Stimulated activated memory B cell treated with anti-CD40 and anti-IgM and Interleukin-4, amounts not matched to agents 10 μg/mL and 1 μg/mL and 100 μg/mL, for 72 hours (primary cell): ENCODE results near the gene PPP1R9B.

Experiments
- ATAC-seq: fragments of 150-1000 bp; cut with Tn5 transposase; 2 replicates; pipeline ENCODE4 v1.10.0; 2021
- H3K27ac Mint-ChIP-seq: one replicate; pipeline ENCODE4 v1.8.0; 2022; ENCODE audit warnings: mild to moderate bottlenecking, mixed read lengths
- H3K27me3 Mint-ChIP-seq: one replicate; pipeline ENCODE4 v1.8.0; 2022; ENCODE audit warnings: mixed read lengths
- H3K36me3 Mint-ChIP-seq: one replicate; pipeline ENCODE4 v1.8.0; 2022; ENCODE audit warnings: mixed read lengths
- H3K4me1 Mint-ChIP-seq: one replicate; pipeline ENCODE4 v1.8.0; 2022; ENCODE audit warnings: mixed read lengths
- H3K4me3 Mint-ChIP-seq: one replicate; pipeline ENCODE4 v1.8.0; 2022; ENCODE audit warnings: mild to moderate bottlenecking, moderate library complexity, mixed read lengths
- H3K9me3 Mint-ChIP-seq: one replicate; pipeline ENCODE4 v1.8.0; 2022; ENCODE audit warnings: mixed read lengths

PPP1R9B gene

DNA sequence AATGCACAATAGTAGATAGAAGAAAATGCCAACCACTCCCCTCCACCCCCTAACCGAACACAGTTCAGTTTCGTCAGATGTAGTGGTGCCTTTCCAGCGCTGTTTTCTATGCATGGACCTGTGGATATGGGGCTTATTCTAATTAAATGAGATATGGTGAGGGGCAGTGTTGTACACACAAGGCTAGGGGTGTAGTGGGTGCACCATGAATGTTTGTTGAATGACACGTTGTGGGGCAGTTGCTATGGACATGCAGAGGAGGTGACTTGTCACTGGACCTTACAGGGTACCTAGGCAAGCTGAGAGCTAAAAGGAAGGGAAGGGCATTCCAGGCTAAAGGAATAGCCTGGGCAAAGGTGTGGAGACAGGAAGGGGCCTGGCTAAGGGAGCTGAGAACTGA is 51.9 kb downstream of the PPP1R9B start:
- no peak overlapping the region for H3K27ac Mint-ChIP-seq
- H3K4me1 Mint-ChIP-seq, result peaks cover 39% of the 10 kb centered on the region
- H3K36me3 Mint-ChIP-seq, result peaks cover 16% of the 10 kb centered on the region
- no peaks in the 10 kb centered on the region for H3K9me3 Mint-ChIP-seq
- no peak overlapping the region for H3K4me3 Mint-ChIP-seq
- no peak for ATAC-seq
- H3K27me3 Mint-ChIP-seq, result no peaks in the 10 kb centered on the region

DNA sequence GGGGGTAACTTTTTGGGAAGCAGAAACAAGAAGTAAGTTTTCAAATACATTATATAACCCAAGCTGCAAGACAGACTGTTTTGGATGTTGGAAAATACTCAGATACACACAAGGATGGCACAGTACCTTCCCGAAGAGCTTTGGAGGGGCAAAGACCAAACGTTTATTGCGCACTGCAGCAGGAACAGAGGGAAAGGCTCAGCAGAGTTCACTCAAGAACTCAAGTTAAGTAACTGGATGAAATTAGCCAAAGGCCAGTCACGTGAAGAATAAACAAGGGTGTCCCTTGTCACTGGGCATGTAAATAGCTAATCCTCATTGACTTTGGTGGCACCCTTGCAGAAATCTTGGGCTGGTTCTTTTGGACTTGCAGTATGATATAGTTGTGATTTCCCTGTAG is 52.6 kb downstream of the PPP1R9B start:
- Mint-ChIP-seq H3K36me3 (peaks cover 16% of the 10 kb centered on the region), H3K9me3 (no peaks in the 10 kb centered on the region), H3K4me1 (peaks cover 39% of the 10 kb centered on the region), H3K27ac (no peak overlapping the region), H3K4me3 (no peak overlapping the region), H3K27me3 (no peaks in the 10 kb centered on the region)
- no peak for ATAC-seq

DNA sequence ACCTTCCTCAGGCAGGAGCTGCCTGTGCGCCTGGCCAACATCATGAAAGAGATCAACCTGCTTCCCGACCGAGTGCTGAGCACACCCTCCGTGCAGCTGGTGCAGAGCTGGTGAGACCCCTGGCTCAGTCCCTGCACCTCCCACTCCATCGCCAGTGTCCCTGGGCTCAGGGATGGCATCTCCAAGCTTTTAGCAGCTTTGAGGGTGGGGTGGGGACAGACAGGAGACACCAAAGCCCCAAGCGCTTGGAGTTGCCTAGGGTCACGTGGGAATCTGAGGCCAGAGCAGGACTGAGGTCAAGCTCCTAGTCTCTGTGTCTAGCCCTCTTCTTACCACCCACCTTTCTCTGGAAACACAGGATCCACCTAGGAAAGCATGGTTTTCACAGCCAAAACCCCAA is 53.0 kb downstream of the PPP1R9B start:
- no peak overlapping the region for H3K4me3 Mint-ChIP-seq
- peaks cover 39% of the 10 kb centered on the region for H3K4me1 Mint-ChIP-seq
- no peaks in the 10 kb centered on the region for H3K27me3 Mint-ChIP-seq
- no peak overlapping the region for H3K27ac Mint-ChIP-seq
- peaks cover 16% of the 10 kb centered on the region for H3K36me3 Mint-ChIP-seq
- no peak for ATAC-seq
- H3K9me3 Mint-ChIP-seq, result no peaks in the 10 kb centered on the region

DNA sequence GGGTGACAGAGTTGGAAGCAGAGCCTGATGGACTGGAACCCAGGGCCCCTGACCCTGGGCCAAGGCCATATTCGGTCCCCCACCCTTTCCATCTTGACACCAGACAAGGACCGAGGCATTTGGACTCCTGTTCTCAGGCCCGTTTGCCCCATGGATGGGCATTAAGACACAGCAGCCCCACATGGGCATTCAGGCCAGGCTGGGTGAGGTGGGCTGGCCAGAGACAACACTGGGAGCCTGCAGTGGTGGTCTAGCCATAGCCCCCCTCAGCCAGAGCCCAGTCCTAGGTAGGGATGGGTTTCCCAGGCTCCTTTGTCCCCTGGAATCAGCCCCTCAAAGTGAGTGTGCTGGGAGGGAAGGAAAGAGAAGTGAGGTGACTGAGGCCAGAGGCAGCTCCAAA is 53.7 kb downstream of the PPP1R9B start:
- no peak overlapping the region for H3K27ac Mint-ChIP-seq
- H3K4me3 Mint-ChIP-seq, result no peak overlapping the region
- ATAC-seq, result no peak
- H3K4me1 Mint-ChIP-seq, result peaks cover 39% of the 10 kb centered on the region
- H3K27me3 Mint-ChIP-seq, result no peaks in the 10 kb centered on the region
- no peaks in the 10 kb centered on the region for H3K9me3 Mint-ChIP-seq
- H3K36me3 Mint-ChIP-seq, result peaks cover 16% of the 10 kb centered on the region

DNA sequence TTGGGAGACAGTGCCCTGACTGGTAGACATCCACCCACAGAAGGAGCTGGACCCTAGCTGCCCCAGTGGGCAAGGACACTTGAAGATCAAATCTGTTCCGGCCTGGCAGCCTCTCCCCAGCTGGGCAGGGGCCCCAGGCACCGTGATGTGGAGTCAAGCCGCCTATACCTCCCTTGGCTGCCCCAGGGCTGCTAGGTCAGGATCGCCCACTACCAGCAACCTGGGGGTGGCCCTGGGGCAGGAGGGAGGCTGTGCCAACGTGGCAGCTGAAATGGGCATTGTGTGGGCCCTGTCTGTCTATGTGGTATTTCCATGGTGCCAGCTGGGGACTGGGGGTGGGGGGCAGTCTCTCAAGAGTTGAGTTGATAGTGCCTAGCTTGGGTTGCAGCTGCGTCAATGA is 54.4 kb downstream of the PPP1R9B start:
- peaks cover 16% of the 10 kb centered on the region for H3K36me3 Mint-ChIP-seq
- H3K27me3 Mint-ChIP-seq, result no peaks in the 10 kb centered on the region
- no peaks in the 10 kb centered on the region for H3K9me3 Mint-ChIP-seq
- ATAC-seq, result no peak
- H3K27ac Mint-ChIP-seq, result peak overlapping the region; percentile 87
- peaks cover 39% of the 10 kb centered on the region for H3K4me1 Mint-ChIP-seq
- peak overlapping the region; percentile 96 for H3K4me3 Mint-ChIP-seq

DNA sequence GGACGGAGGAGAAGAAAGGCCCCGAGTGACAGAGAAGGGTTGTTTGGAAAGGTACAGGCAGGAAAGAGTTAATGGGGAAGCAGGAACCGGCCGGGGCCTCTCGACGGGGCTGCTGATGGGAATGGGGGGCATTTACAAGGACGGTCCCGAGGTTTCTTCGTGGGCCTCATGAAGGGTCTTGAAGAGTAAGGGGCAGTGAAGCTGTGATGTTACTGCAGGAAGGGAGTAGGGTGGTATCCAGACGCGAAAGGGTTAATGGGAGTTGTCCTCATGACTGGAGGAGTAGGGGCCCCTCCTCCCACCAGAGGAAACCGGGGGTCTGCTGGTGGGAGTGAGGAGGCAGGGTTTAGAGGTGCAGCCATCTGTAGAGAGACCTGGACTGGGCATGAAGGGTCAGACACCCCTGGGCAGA is 54.8 kb downstream of the PPP1R9B start:
- peaks cover 16% of the 10 kb centered on the region for H3K36me3 Mint-ChIP-seq
- peak overlapping the region; percentile 87 for H3K27ac Mint-ChIP-seq
- peak overlapping the region; percentile 96 for H3K4me3 Mint-ChIP-seq
- H3K4me1 Mint-ChIP-seq, result peaks cover 39% of the 10 kb centered on the region
- no peak for ATAC-seq
- H3K9me3 Mint-ChIP-seq, result no peaks in the 10 kb centered on the region
- no peaks in the 10 kb centered on the region for H3K27me3 Mint-ChIP-seq

DNA sequence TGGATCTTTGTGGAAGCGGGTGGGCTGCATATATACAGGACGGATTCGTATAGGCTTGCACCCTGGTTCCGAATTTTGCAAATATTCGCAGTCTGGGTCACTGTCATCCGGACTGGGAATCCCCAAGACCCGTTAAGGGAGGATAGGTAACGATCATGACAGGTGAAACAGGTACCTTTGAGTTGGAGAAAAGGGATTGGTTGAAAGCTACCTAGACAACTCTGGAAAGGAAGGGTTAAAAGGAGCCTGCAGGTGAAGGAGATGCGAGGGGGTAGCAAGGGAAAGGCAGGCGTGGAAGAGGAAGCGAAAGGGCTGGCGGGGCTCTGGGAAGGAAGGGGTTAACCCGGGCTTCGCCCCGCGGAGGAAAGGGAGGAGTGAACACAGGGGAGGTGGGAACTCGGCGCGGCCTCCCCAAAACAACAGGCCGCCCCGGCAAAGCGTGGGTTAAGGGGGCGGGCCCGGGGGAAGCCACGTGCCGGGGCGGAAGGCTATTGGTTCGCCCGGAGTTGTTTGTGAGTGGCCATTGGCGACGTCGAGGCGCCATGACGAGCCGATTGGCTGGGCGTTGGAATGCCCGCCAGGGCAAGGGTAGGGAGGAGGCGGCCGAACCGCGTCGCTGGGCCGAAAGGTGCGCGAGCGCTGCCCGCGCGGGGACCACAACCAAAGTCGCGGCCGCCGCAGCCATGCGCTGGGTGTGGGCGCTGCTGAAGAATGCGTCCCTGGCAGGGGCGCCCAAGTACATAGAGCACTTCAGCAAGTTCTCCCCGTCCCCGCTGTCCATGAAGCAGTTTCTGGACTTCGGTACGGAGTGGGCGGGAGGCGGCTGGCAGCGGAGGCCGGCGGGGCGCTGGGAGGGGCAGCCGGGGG is 55.5 kb downstream of the PPP1R9B start, which contains the start of gene PDK2:
Gene PDK2 (plus strand): TSS at position 599 of the 867 bp plus-strand sequence. CDS start 85 bp downstream, at position 684.
- peak; percentile 97 for ATAC-seq
- peak within 1 kb of the TSS; percentile 87 for H3K27ac Mint-ChIP-seq
- no peaks in the 10 kb centered on the region for H3K9me3 Mint-ChIP-seq
- H3K27me3 Mint-ChIP-seq, result no peaks in the 10 kb centered on the region
- peaks cover 38% of the 10 kb centered on the region for H3K4me1 Mint-ChIP-seq
- peak within 1 kb of the TSS; percentile 96 for H3K4me3 Mint-ChIP-seq
- peaks cover 15% of the 10 kb centered on the region for H3K36me3 Mint-ChIP-seq

DNA sequence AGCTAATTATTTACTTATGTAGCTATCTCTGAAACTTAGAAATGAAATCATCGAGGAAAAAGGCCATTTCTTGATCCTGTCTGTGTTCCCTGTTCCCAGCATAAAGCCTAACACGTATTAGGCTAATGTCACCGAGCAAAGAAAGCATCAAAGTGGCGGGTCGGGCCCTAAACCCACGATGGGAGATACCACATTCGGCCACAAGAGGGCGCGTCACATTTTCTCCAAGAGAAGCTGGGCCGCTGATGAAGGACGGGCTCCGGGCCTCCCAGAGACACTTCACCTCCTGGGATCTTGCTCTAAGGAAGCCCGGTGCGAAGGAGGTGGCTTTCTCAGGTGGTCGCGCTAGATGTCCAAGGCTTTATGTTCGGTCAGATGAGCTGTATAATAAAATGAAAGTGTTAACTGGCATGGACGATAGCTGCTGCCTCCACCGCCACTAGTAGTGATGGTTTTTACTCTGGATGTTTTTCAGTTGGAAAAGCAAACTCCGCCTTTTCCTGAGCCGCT is 56.2 kb downstream of the PPP1R9B start:
- ATAC-seq, result peak; percentile 67
- Mint-ChIP-seq H3K4me1 (peaks cover 33% of the 10 kb centered on the region), H3K27ac (peak overlapping the region; percentile 87), H3K36me3 (peaks cover 13% of the 10 kb centered on the region), H3K9me3 (no peaks in the 10 kb centered on the region), H3K4me3 (peak overlapping the region; percentile 96), H3K27me3 (no peaks in the 10 kb centered on the region)

DNA sequence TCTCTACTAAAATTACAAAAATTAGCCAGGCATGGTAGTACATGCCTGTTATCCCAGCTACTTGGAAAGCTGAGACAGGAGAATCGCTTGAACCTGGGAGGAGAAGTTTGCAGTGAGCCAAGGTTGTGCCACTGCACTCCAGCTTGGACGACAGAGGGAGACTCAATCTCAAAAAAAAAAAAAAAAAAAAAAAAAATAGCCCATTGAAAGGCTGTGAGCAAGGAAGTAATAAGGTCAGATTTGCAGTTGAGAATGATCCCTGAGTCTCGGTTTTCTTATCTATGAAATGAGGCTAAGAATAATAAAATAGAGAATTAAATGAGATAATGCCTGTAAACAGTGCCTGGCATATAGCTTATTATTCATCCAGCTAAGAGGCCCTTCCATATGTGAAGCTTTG is 56.7 kb downstream of the PPP1R9B start:
- Mint-ChIP-seq H3K4me3 (no peak overlapping the region), H3K9me3 (no peaks in the 10 kb centered on the region), H3K27me3 (no peaks in the 10 kb centered on the region), H3K27ac (peak overlapping the region; percentile 87), H3K36me3 (peaks cover 16% of the 10 kb centered on the region), H3K4me1 (peaks cover 33% of the 10 kb centered on the region)
- ATAC-seq, result no peak

DNA sequence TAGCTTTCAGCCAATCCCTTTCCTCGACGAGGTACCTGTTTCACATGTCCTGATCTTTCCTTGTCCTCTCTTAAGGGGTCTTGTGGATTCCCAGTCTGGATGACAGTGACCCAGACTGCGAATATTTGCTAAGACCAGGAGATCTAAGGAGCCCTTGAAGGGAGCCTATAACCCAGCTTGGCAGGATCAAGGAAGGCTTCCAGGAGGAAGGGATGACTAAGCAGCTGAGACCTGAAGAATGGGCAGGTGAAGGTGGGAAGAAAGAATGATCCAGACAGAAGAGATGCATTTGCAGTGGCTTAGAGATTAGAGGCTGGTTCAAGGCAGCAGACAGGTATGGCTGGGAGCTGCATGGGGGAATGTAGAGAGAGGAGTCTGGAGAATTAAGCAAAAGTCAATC is 57.2 kb downstream of the PPP1R9B start:
- no peaks in the 10 kb centered on the region for H3K9me3 Mint-ChIP-seq
- peaks cover 12% of the 10 kb centered on the region for H3K36me3 Mint-ChIP-seq
- ATAC-seq, result no peak
- H3K4me3 Mint-ChIP-seq, result no peak overlapping the region
- peaks cover 33% of the 10 kb centered on the region for H3K4me1 Mint-ChIP-seq
- H3K27me3 Mint-ChIP-seq, result no peaks in the 10 kb centered on the region
- no peak overlapping the region for H3K27ac Mint-ChIP-seq

DNA sequence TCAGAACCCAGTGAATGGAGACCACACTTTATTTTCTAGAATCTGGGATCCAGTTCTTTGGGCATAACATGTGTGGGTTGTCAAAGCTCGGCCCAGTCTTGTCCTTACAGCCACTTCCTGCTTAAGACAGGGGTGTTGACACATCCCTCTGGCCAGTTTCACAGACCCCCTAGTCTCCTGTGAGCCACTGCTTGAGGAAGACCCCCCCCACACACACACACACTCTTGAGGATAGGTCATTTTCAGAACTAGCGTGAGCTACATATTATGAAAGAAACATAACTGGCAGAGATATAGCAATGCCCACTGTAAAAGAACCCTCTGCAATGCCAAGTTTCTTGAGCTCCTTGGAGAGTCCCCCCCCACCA is 58.6 kb downstream of the PPP1R9B start:
- ATAC-seq, result no peak
- Mint-ChIP-seq H3K9me3 (no peaks in the 10 kb centered on the region), H3K4me1 (peaks cover 29% of the 10 kb centered on the region), H3K36me3 (peaks cover 10% of the 10 kb centered on the region), H3K4me3 (no peak overlapping the region), H3K27me3 (no peaks in the 10 kb centered on the region), H3K27ac (no peak overlapping the region)

DNA sequence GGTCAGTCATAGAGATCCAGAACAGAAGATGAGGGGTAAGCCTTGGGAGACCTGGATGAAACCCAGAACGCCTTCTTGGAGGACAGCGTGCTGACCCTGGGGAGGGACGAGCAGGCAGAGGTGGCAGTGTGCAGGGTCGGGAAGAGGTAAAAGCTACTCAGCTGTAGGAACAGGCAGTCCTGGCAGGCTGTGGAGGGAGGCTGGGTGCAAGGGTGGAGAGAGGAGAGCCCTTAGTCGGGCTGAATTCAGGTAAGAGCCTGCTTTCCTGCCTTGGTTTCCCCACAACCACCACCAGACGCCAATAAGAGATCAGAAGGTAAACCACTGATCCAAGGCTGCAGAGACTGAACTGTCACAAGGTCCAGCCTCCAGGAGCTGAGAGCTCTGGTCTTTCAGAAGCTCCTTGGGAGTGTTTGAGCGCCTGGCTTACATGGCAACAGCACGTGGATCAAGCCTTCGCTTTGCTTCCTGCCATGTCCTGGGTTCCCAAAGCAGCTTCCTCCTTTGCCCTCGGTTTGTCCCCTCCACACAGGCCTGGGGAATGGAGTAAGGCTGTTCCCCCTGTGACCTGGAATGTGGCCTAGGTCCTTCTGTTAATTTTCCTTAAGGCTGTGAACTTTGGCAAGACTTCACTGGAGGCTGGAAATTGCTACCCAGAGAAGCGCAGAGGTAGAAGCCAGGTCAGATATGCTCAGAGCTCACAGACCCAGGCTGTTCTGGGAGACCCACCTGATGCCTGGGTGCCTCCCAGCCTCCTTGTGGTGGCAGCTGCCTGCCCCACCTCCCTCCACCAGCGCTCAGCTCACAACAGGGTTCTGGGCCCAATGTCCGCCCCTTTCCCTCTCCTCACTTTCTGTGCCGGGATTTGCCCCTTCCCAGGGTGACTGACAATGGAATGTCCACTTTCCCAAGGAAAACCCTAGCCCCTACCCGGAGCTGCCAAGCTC is 59.2 kb downstream of the PPP1R9B start:
- Mint-ChIP-seq H3K4me1 (peaks cover 22% of the 10 kb centered on the region), H3K36me3 (peaks cover 10% of the 10 kb centered on the region), H3K9me3 (no peaks in the 10 kb centered on the region), H3K27me3 (no peaks in the 10 kb centered on the region), H3K27ac (no peak overlapping the region), H3K4me3 (no peak overlapping the region)
- ATAC-seq, result no peak

DNA sequence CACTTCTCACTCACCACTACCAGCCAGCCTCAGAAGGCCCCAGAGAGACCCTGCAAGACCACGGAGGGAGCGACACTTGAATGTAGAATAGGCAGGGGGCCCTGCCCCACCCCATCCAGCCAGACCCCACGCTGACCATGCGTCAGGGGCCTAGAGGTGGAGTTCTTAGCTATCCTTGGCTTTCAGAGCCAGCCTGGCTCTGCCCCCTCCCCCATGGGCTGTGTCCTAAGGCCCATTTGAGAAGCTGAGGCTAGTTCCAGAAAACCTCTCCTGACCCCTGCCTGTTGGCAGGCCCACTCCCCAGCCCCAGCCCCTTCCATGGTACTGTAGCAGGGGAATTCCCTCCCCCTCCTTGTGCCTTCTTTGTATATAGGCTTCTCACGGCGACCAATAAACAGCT is 60.4 kb downstream of the PPP1R9B start:
- Mint-ChIP-seq H3K36me3 (peaks cover 10% of the 10 kb centered on the region), H3K4me1 (peaks cover 11% of the 10 kb centered on the region), H3K9me3 (no peaks in the 10 kb centered on the region), H3K27me3 (no peaks in the 10 kb centered on the region), H3K27ac (no peak overlapping the region), H3K4me3 (no peak overlapping the region)
- ATAC-seq, result no peak

DNA sequence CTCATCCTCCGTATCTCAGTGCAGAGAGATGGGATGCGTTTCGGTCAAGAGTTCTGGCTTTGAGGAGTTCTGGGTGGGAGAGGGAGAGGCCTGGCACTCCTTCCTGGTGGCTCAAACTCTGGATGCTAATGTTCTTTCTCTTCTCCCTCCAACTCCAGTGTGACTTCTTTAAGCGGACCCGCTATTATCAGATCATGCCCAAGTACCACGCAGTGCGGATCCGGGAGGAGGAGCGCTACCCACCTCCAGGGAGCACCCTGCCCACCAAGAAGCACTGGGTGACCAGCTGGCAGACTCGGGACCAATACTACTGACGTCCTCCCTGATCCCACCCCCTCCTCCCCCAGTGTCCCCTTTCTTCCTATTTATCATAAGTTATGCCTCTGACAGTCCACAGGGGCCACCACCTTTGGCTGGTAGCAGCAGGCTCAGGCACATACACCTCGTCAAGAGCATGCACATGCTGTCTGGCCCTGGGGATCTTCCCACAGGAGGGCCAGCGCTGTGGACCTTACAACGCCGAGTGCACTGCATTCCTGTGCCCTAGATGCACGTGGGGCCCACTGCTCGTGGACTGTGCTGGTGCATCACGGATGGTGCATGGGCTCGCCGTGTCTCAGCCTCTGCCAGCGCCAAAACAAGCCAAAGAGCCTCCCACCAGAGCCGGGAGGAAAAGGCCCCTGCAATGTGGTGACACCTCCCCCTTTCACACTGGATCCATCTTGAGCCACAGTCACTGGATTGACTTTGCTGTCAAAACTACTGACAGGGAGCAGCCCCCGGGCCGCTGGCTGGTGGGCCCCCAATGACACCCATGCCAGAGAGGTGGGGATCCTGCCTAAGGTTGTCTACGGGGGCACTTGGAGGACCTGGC is 61.3 kb downstream of the PPP1R9B start:
- no peak overlapping the region for H3K4me3 Mint-ChIP-seq
- H3K36me3 Mint-ChIP-seq, result peaks cover 10% of the 10 kb centered on the region
- ATAC-seq, result no peak
- H3K27me3 Mint-ChIP-seq, result no peaks in the 10 kb centered on the region
- H3K9me3 Mint-ChIP-seq, result no peaks in the 10 kb centered on the region
- H3K4me1 Mint-ChIP-seq, result peaks cover 2% of the 10 kb centered on the region
- peak overlapping the region; percentile 35 for H3K27ac Mint-ChIP-seq
